Vagina (tissue), 2 donors: ENCODE data around the gene SPRY4.
"Not testable (repeated sequence)": the region's sequence is repeated elsewhere in the genome, so short reads cannot be mapped to it uniquely, and the experiment has no call there.

Experiments used
- POLR2A ChIP-seq, 2 donors: fragments of 450-650 bp; IDR thresholded peaks; one replicate each; pipeline ENCODE4 v1.6.1; 2017; ENCODE audit warnings: antibody characterized with exemption in 2 of 2, mild to moderate bottlenecking in 2 of 2, moderate library complexity in 2 of 2
- POLR2AphosphoS5 ChIP-seq, 2 donors: sonication (generic); formaldehyde crosslinking; IDR thresholded peaks; one replicate each; pipeline ENCODE4 v1.9.0; 2017; ENCODE audit warnings: antibody characterized with exemption in 2 of 2, mild to moderate bottlenecking in 2 of 2, low read depth in 1 of 2; ENCODE audit not compliant: insufficient read depth in 1 of 2
- TF ChIP-seq, protein P1 (sequence below), 3 experiments: fragments of 450-650 bp in 2 of 3; fragments of 200-600 bp in 1 of 3; sonication (generic) in 1 of 3; IDR thresholded peaks; one replicate each; pipeline ENCODE4 v1.5.1; 2017 to 2019; ENCODE audit warnings: antibody characterized with exemption in 3 of 3, mild to moderate bottlenecking in 2 of 3, moderate library complexity in 2 of 3

DNA sequence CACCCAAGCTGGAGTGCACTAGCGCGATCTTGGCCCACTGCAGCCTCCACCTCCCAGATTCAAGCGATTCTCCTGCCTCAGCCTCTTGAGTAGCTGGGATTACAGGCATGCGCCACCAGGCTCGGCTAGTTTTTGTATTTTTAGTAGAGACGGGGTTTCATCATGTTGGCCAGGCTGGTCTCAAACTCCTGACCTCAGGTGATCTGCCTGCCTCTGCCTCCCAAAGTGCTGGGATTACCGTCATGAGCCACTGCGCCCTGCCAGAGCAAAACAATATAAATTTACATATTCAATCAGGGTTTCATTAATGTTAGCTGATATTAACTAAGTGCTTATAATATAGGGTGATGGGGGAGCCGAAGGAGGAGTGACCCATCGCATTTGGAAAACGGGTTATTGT lies 37.4 kb upstream of the SPRY4 start:
- TF ChIP-seq POLR2A (IDR thresholded peaks at IDR 0.05); POLR2AphosphoS5 (IDR thresholded peaks at IDR 0.05; ENCODE audit: insufficient read depth in 1 of 2, low read depth in 1 of 2): not testable (repeated sequence)
- TF ChIP-seq, protein P1, sequence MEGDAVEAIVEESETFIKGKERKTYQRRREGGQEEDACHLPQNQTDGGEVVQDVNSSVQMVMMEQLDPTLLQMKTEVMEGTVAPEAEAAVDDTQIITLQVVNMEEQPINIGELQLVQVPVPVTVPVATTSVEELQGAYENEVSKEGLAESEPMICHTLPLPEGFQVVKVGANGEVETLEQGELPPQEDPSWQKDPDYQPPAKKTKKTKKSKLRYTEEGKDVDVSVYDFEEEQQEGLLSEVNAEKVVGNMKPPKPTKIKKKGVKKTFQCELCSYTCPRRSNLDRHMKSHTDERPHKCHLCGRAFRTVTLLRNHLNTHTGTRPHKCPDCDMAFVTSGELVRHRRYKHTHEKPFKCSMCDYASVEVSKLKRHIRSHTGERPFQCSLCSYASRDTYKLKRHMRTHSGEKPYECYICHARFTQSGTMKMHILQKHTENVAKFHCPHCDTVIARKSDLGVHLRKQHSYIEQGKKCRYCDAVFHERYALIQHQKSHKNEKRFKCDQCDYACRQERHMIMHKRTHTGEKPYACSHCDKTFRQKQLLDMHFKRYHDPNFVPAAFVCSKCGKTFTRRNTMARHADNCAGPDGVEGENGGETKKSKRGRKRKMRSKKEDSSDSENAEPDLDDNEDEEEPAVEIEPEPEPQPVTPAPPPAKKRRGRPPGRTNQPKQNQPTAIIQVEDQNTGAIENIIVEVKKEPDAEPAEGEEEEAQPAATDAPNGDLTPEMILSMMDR (IDR thresholded peaks at IDR 0.05): not testable (repeated sequence)
